Kasumi-1 (cell line): ENCODE results near the gene KLHDC8A.
"Not testable (repeated sequence)": the region's sequence is repeated elsewhere in the genome, so short reads cannot be mapped to it uniquely, and the experiment has no call there.

Source experiments
- DNase-seq, 2 experiments: peaks; one replicate each; lab custom pipeline; 2025; lab: John Stamatoyannopoulos, UW

Gene KLHDC8A, protein sequence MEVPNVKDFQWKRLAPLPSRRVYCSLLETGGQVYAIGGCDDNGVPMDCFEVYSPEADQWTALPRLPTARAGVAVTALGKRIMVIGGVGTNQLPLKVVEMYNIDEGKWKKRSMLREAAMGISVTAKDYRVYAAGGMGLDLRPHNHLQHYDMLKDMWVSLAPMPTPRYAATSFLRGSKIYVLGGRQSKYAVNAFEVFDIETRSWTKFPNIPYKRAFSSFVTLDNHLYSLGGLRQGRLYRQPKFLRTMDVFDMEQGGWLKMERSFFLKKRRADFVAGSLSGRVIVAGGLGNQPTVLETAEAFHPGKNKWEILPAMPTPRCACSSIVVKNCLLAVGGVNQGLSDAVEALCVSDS

DNA sequence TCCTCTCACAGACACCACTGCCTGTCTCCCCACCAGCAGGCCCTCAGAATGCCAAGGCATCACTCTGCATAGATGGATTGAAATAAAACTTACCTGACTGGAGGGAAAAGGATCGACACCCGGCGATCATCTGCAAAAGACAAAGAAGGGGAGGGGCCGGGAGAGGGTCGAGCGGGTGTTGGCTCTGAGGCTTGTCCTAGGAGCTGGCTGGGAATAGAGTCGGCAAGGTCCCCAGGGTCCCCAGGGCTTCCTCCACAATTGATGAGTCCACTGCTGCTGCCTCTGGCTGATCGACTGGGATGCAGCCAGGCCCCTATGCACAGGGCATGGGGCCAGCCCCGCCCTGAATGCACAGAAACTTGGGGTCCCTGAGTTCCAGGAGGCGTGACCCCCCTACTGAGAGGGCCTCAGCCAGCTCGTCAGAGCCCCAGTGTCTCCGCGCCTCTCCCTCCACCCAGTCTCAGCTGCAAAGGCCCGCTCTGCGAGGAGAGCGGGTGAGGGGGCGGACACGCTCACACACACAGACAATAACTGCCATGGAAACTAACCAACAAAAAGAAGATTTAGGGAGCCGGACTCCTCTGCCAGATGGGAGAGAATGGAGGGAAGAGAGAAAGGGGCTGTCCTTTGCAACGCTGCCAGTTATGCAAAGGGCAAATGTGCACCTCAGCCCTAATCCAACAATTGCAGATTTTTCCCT, at the start of gene KLHDC8A:
KLHDC8A (minus strand) TSS at position 483 of the 700 bp plus-strand sequence. CDS start 13,318 bp downstream, outside the sequence.
- no peak for DNase-seq

DNA sequence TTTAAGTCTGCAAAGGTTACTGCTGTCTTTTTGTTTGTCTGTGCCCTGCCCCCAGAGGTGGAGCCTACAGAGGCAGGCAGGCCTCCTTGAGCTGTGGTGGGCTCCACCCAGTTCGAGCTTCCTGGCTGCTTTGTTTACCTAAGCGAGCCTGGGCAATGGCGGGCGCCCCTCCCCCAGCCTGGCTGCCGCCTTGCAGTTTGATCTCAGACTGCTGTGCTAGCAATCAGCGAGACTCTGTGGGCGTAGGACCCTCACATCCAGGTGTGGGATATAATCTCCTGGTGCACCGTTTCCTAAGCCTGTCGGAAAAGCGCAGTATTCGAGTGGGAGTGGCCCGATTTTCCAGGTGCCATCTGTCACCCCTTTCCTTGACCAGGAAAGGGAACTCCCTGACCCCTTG, 49.5 kb upstream of the KLHDC8A start:
- DNase-seq, result not testable (repeated sequence)

DNA sequence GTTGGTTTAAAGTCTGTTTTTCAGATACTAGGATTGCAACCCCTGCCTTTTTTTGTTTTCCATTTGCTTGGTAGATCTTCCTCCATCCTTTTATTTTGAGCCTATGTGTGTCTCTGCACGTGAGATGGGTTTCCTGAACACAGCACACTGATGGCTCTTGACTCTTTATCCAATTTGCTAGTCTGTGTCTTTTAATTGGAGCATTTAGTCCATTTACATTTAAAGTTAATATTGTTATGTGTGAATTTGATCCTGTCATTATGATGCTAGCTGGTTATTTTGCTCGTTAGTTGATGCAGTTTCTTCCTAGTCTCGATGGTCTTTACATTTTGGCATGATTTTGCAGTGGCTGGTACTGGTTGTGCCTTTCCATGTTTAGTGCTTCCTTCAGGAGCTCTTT, 47.8 kb upstream of the KLHDC8A start:
- not testable (repeated sequence) for DNase-seq

DNA sequence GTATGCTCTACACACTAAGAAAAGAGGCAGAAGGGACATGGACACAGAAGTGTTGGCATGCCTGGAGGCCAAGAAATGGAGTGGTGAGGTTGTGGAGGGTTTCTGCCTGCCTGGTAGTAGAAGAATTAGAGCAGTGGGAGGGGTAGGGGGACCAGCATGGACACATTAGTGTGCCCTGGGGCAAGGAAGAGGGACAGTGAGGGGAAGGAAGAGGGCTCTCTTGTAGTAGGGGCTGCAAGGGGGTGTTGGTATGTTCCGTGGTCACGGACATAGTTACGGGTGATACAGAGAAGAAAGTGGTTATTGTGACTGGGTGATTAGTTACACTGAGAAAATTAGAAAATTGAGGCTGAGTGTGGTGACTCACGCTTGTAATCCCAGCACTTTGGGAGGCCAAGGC, 41.9 kb upstream of the KLHDC8A start:
- DNase-seq, result no peak

DNA sequence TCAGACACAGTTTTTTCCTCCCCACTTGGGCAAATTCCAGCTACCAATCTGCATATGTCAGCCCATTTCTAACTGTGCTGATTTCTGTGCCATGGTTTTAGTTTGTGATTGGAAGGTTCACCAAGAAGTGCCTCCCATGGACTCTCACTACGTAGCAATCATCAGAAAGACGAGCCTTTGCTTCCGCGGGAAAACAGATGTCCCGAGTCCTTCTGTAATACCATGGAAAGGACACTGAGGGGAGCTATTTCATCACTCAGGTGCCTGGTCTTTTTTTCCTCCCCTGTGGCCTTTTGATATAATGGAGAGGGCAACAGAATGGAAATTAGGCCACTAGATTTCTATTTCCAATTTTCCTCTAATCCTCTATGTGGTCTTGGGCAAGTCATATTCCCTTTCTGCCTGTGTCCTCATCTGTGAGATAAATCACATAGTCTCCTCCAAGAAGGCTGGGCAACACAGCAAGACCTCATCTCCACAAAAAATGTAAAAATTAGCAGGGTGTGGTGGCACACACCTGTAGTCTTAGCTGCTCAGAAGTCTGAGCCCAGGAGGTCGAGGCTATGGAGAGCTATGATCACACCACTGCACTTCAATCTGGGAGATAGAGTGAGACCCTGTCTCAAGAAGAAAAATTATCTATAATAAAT, 40.4 kb upstream of the KLHDC8A start:
- DNase-seq, result peak; percentile 67 to 73

DNA sequence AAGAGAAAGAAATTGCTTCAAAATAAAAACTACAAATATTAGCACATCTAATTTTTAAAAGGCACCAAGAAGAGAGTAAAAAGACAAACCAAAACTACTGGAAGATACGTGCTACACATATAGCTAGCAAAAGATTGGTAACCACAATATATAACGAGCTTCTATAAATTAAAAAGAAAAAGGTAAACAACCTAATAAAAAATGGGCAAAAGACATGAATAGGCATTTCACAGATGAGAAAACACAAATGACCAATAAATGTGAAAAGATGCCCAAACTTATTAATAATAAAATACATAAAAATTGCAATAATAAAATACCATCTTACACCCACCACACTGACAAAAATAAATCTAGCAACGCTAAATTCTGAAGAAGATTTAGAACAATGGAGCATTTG, 38.9 kb upstream of the KLHDC8A start:
- DNase-seq, result no peak

DNA sequence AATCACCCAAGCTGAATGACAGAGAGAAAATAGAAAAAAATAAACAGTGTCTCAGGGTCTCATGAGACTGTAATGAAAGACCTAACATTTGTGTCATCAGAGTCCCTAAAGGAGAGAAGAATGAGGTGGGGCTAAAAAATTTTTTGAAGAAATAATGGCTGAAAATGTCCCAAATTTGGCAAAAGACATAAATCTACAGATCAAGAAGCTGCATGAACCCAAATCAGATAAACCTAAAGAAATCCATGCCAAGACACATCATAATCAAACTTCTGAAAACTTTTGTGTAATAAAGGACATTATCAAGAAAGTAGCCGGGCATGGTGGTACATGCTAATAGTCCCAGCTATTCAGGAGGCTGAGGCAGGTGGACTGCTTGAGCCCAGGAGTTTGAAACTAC, 35.9 kb upstream of the KLHDC8A start:
- DNase-seq, result no peak

DNA sequence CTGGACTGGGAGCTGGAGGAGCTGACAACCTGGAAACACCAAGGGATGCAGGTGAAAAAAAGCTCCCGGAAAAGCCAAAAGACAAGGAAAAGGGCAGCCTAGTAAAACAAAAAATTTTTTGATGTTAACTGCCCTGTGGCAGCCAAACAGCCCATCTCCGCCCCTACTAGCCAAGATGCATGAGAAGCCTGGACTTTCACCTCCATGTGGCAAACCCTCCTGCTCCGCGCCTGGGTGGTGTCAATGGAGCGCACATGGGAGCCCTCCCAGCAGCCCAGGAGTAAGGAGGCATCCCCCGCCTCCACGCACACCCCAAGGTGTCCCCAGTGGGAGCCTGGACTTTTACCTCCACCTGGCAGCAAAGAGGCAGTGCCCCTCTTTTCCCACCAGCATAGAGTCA, 34.7 kb upstream of the KLHDC8A start:
- no peak for DNase-seq

DNA sequence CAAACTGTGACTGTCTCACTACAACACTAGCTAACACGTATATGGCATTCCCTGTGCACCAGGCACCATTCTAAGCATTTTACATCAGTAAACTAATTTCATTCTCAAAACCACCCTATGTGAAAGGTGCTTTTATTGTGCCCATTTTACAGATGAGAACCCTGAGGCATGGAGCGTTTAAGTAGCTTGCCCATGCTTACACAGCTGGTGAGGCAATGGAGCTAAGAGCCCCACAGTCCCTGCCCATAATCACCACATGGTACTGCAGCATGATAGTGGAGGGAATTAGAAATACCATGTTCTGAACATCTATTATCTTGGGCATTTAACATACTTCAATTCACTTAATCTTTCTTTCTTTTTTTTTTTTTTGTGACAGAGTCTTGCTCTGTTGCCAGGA, 31.1 kb upstream of the KLHDC8A start:
- DNase-seq, result no peak

DNA sequence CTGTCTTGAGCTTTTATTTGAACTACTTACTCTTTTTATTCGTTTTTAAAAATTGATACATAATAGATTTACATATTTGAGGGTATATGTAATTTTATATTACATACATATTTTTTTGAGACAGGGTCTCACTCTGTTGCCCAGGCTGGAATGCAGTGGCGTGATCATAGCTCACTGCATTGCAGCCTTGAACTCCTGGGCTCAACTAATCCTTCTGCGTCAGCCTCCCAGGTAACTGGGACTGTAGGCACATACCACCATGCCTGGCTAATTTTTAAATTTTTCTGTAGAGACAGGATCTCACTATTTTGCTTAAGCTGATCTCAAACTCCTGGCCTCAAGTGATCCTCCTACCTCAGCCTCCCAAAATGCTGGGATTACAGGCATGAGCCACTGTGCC, 26.3 kb upstream of the KLHDC8A start:
- DNase-seq, result not testable (repeated sequence)

DNA sequence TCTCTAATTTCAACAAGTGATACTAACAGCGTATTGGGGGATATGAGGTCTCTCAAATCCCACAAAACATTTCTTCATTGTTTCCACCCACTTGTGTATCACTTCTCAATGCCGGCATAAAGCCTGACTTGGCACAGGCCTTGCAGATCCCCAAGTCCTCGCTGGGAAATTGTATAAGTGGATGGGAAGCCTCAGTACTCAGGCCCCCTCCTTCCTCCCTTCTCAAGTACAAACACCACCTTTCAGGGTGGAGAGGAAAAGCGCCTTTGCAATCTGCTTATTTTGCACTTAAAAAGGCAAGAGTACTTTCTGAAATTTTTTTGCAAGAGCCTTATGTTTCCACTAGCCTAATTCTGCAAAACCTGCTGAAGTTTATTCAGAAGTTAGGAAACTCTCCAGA, 25.8 kb upstream of the KLHDC8A start:
- DNase-seq, result no peak

DNA sequence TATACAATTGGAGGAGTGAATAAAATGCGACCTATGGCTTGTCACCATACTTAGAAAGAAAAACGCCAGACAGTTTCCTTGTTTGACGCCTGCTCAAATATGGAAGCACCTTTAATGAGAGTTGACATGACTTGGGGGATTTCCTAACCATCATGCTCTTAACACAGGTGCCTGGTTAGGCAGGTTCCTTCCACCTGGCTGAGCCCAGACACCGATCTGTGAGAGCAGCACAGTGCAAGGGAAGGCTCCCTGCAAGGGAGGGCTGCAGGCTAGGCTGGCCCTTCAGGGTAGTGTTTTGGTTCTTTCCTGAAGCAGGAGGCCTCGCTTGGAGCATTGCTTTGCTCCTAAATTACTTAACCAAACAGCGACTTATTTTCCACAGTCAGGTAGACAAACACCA, 24.6 kb upstream of the KLHDC8A start:
- DNase-seq, result no peak

DNA sequence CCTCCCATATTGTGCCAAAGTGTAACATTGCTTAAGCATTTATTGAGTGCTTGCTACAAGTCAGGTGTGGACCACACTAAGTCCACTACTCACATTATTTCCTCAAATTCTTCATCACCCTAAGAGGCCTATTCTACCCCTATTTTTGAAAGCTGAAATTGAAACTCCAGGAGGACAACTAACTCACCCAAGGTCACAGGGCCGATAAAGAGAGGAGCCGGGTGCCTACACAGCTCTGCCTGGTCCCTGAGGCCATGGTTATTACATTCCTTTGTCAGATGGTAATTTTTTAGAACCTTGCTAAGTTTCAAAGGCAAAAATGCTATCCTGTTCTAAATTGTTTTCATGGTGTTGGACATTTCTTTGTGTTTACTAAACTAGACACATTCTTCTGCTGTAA, 24.2 kb upstream of the KLHDC8A start:
- DNase-seq, result no peak

DNA sequence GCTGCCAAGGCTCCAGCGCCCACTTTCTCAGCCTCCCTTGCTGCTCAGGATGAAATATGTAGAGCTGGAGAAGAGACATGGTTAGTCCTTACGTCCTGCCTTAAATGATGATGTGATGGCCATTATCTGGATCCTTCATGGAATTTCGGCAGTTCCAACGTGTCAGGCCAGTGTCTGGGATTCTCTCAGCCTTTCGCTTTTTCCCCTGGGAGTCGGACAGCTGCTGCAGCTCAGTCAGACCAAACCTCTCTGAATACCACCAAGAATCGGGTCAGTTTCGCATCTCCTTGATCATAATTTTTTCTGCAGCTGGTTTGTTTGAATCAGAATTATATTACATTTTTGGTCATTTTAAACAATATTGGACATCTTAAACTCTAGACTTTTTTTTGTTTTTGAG, 22.3 kb upstream of the KLHDC8A start:
- DNase-seq, result no peak

DNA sequence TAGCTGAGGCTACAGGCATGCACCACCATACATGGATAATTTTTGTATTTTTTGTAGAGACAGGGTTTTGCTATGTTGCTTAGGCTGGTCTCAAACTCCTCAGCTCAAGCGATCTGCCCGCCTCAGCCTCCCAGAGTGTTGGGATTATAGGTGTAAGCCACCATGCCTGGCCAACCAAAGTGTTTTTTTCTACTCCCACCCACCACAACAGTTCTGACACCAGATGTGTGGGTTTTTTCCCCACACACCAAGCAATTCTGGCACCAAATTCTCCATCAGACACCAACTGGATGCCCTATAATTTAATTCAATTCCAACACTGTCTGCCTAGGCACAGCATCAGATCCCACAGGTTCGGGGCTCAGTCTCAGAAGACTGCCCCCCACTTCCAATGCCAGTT, 20.6 kb upstream of the KLHDC8A start:
- no peak for DNase-seq

DNA sequence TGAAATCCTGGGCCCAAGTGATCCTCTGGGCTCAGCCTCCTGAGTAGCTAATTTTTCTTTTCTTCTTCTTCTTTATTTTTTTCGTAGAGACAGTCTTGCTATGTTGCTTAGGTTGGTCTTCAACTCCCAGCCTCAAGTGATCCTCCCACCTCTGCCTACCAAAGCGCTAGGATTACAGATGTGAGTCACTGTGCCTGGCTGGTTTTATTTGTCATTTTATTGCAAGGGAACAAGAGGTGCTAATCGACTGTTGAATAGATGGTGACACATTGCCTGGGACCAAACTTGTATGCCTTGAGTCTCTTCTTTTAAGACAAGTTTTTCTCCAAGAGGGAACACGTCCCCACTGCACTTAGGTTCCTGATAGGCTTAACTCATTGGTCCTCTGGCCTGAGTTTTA, 20.0 kb upstream of the KLHDC8A start:
- DNase-seq, result no peak

DNA sequence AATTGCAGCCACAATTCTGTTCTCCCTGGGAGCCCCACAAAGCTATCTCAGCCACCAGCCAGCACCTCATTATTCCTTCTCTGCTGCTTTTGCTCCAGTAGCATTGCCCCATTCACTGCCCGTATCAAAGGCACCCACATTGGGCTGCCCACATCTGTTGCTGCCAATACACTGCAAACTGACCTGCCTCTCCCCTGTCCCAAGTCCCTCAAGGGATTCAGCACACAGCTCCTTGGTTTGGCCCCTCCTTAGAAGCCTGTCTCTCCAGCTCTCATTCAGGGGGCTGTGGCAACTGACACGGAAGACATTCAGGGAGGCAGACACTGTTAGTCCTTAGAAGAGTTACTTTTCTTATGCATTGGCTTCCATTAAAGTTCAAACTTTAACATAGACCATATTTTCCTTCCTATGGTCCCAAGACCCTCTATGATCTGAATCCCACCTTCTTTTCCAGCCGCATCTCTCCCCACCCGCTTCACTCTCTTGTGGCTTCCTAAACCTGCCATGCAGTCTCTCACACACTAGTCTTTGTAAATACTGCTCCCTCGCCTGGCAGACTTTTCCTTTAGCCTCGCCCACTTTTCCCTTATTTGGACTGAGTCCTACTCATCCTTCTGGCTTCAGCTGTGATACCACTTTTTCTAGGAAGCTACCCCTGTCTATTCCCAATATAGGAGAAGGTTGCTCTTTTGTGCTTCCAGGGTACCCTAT, 19.3 kb upstream of the KLHDC8A start:
- DNase-seq, result peak; percentile 9 to 50

DNA sequence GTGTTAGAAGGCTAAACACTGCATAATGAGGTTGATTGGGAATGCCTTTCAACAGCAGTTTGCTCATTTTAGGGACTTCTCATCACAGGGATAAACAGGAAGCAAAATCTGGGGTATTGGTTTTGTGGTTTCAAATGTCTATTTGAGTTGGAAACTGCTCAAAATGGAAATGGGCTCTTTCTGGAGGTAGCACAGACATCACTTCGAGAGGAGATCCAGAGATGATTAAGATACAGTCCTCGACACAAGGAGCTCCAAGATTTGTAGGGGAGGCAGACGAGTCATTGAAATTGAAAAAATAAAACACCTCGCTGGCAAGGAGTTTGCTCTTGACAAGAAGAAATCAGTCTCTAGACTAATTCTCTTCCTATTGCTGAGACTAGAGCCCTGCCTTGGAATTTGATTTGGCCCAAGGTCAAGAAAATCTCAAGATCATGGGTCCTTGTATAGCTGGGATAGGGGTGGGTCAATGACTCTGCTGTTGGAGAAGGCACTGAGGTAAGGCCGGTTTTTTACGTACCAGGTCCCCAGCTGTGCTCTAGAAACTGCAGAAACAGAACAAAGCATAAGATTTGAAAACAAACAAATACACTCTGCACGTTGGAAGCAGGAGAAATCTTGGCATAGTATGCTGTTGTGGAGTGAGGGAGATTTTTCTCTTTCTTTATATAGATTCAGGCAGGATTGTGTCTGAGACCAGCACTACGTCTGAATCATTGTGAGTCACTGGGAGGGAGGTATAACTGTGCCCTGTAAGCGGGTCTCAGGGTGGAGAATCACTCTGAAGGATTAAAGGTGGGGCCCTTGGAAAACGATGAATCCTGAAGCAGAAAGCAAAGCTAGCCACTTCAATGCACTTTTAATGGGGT, 17.7 kb upstream of the KLHDC8A start:
- DNase-seq, result no peak

DNA sequence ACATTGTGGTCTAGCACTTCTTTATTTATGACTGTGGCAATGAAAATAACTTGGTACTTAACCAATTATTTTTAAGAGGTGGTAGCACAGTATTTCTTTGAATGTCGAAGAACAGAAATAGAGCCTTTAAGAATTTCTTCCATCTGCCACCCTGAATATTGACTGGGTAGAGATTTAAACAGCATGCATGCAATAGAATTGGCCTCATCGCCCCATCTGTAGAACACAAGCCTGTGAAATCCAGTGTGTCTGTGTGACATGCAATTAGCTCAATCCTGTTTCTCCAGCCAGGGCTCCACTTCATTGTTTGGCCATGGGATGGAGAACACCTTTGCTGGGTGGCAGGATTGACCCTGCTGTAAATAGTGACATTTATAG, 17.1 kb upstream of the KLHDC8A start:
- no peak for DNase-seq

DNA sequence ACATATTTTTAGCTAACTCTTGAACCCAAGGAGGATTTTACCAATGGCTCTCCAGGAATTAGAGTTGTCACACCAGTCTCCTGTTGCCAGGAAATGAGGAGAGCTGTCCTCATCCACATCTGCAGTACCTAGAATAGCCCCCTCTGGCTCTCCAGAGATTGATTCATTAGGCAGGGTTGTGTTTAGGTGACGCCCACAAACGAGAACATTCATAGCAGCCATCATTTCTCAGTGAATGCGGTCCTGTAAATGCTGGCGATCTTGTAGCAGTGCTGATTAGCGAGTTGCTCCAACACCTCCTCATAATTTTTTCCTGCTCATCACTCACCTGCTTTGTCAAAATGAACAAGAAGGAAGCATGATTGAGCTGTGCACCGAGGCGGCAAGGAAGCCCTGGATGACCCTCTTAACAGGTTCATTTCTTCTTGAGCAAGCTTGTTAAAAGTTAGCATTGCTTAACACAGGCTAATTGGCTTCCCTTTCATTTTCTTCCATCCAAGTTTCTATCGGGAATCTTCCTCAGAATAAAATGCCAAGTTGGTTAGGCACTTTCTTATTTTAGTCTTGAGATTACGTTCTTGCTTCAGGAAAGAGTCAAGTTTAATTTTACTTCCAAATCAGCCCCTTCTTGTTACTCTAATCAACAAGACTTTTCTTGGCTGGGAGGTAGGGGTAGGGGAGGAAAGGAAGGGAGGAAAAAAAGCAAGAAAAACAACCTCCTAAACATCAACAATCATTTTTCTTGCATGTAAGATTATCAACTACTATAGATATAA, 16.5 kb upstream of the KLHDC8A start:
- DNase-seq, result no peak
